Heart left ventricle (tissue), 13 donors: ENCODE measurements around the gene NUDT16.

Experiments
- CTCF ChIP-seq, 12 donors: fragments of 200-600 bp; sonication (generic) in 4 of 12; IDR thresholded peaks; one replicate each; pipeline versions ENCODE4 v1.5.0 to v1.8.0; 2018 to 2022; ENCODE audit warnings: antibody characterized with exemption in 12 of 12, mild to moderate bottlenecking in 5 of 12
- POLR2A ChIP-seq, 2 donors: fragments of 450-650 bp; IDR thresholded peaks; one replicate each; pipeline ENCODE4 v1.6.1; 2017; ENCODE audit warnings: antibody characterized with exemption in 2 of 2, mild to moderate bottlenecking in 2 of 2, moderate library complexity in 2 of 2
- donor health status: ischemic (EF 13 %, LVEDD 7.1; RV severe dilation, severe dysfunction).
- donor health status: DM: no; HTN: yes; CAD: no.
- donor health status: DM: no; HTN: no; CAD: no.
- donor health status: ischemic (EF 25% LVEDD 6.9; RV normal size, moderate dysfunction).
- donor health status: ischemic (EF 25% LVEDD 5.7; RV mildly dilated, moderate dysfunction).
- donor health status: ischemic (EF 35%, LVEDD 5.7; RV mildly dilated, moderate dysfunction).
- donor health status: nonischemic (EF 11% LVEDD 7.7; RV severe dilation, severe dysfunction).
- donor health status: DM: yes; HTN: yes; CAD: no.
- donor health status: PGD.
- donor health status: ischemic (EF 29% LVEDD 5.4; RV normal size, mild dysfunction).
- donor health status: nonischemic (EF 23%, LVEDD 6.1; RV moderate dilation, normal function).

- TF ChIP-seq POLR2A (IDR thresholded peaks at IDR 0.05): no peak
- TF ChIP-seq CTCF (IDR thresholded peaks at IDR 0.05): no peak
Measured at GRCh38 chr3:131350506-131350905, 31.1 kb upstream of the NUDT16 start.
